HG03432 (cell line): ENCODE data around the gene TRAF3.

Experiments used
- ATAC-seq: cut with Tn5 transposase; IDR thresholded peaks from one replicate; pipeline ENCODE4 v1.9.1; 2021; ENCODE audit warnings: mild to moderate bottlenecking, moderate library complexity; ENCODE audit not compliant: unreplicated experiment

The TRAF3 gene

DNA sequence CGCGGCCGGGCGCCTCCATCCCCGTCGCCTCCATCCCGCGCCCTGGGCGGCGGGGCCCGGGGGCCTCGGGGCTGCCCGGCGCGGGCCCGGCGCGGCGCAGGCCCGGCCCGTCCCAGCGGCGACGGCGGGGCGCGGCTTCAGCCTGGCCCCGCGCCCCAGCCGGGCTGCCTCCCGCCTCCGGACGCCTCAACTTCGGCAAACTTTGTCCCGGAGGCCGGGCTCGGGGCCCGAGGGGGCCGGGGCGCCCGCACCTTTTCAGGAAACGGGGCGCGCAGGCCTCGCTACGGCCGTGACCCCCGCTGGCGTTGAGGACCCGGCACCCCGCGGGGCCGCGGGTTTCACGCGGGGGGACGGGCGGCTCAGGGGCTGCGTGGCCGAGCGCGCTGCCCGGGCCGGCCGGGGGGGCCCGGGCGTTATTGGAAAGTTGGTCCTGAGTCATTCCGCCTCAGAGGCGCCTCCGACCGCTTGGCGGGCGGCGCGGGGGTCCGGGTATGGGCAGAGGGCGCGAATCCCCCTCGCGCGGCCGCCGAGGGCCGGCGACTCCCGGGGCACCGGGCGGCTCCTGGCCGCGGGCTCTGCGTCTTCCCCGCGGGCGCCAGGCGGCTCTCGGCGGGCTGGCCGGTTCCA is 575 bp downstream of the TRAF3 start:
- ATAC-seq, result peak; percentile 11

GRCh38 chr14:102778338-102779083 is 1.3 kb downstream of the TRAF3 start:
- ATAC-seq, result no peak

GRCh38 chr14:102779084-102779462 is 1.8 kb downstream of the TRAF3 start:
- no peak for ATAC-seq

GRCh38 chr14:102779574-102780315 is 2.5 kb downstream of the TRAF3 start:
- no peak for ATAC-seq

- ATAC-seq, result no peak
Observed at GRCh38 chr14:102781063-102781462, 3.8 kb downstream of the TRAF3 start.

DNA sequence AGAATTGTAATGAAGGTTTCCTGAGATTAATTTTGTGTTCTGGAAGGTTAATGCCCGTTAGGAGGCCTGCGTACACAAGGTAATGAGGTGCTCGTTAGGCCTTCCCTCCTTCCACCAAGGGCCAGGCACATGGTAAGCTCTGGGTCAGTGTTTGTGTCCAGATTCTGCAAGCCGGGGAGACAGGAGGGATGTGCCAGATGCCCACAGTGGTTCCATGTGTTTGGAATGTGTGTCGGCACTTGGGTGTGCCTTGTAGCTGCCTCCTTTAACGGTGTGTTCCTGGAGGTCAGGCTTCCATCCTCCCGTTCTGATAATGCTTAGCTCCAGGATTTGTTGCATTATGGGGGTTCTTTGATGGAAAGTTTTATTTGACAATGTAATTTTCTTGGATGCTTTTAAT is 5.7 kb downstream of the TRAF3 start:
- ATAC-seq, result no peak

DNA sequence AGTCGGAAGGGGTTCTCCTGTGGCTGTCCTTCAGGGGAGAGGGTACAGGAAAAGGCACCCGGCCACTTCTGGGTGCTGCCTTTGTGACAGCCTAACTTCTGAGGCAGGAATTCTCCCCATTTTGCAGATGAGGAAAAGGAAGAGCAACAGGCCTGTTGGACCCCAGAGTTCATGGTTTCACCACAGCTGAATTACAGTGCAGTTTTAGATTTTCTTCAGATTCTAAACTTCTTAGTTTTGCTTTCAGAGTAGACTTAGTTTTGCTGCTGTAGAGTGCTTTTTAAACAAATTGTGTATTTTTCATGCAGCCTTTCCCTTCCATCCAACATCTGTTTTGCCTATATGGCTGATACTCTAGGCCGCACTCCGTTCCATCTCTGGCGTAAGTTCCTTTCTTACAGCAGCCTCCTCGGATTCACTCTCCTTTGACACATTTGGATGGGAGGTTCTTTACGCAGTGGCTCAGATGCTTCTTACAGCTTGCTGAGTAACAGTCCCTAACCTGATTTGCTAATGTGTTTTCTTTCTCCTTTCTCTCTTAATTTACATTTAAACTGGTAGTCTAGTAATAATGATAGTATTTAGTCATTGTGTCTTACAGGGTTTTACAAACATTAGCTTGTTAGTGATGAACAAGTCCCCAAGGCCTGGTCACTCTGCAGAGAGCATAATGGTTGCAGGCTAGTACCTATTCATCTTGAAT is 7.8 kb downstream of the TRAF3 start:
- ATAC-seq, result peak; percentile 40

GRCh38 chr14:102785595-102785963 is 8.3 kb downstream of the TRAF3 start:
- ATAC-seq, result peak; percentile 19

GRCh38 chr14:102786768-102787167 is 9.5 kb downstream of the TRAF3 start:
- ATAC-seq, result no peak

GRCh38 chr14:102789349-102789748 is 12.1 kb downstream of the TRAF3 start:
- ATAC-seq, result no peak

GRCh38 chr14:102793531-102794328 is 16.5 kb downstream of the TRAF3 start:
- no peak for ATAC-seq

- peak; percentile 39 for ATAC-seq
Observed at GRCh38 chr14:102795060-102795925, 18.0 kb downstream of the TRAF3 start.

- no peak for ATAC-seq
Observed at GRCh38 chr14:102796661-102797190, 19.5 kb downstream of the TRAF3 start.

GRCh38 chr14:102798926-102799325 is 21.7 kb downstream of the TRAF3 start:
- ATAC-seq, result peak; percentile 51

- ATAC-seq, result no peak
Observed at GRCh38 chr14:102799684-102800562, 22.7 kb downstream of the TRAF3 start.

DNA sequence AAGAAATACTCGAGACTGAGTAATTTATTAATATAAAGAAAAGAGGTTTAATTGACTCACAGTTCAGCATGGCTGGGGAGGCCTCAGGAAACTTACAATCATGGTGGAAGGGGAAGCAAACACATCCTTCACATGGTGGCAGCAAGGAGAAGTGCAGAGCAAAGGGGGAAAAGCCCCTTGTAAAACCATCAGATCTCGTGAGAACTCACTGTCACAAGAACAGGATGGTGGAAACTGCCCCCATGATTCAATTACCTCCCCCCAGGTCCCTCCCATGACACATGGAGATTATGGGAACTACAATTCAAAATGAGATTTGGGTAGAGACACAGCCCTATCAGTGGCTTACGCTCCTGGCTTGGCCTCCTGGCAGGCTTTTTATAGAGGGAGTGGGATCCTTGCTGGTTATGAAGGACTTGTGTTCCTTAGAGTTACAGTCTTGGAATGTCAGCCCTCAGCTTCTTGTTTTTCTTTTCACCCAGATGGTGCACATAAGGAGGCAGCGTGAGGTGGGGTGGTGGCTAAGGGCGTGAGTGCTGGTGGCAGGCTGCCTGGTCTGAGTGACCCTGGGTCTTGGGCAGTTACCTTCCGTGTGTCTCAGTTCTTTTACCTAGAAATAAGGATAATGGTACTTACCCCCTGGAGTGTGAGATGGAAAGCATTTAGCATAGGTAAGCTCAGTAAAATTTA is 25.7 kb downstream of the TRAF3 start:
- no peak for ATAC-seq

GRCh38 chr14:102804858-102805257 is 27.6 kb downstream of the TRAF3 start:
- no peak for ATAC-seq

GRCh38 chr14:102805371-102805891 is 28.2 kb downstream of the TRAF3 start:
- ATAC-seq, result peak; percentile 40
